ENCODE data around the gene WWOX.

Gene WWOX

GRCh38 chr16:78096386-78096785 lies 3.1 kb upstream of the WWOX start:
- TF ChIP-seq POLR2AphosphoS5 (IDR thresholded peaks at IDR 0.05; ENCODE audit: low read depth, low read length) (no peak), SIN3A (IDR thresholded peaks at IDR 0.05; ENCODE audit: borderline replicate concordance, insufficient read depth, low read length) (no peak), FOXP2 (optimal IDR thresholded peaks at IDR 0.05; ENCODE audit: borderline replicate concordance, extremely low read depth, extremely low read length, insufficient read depth) (no peak)

DNA sequence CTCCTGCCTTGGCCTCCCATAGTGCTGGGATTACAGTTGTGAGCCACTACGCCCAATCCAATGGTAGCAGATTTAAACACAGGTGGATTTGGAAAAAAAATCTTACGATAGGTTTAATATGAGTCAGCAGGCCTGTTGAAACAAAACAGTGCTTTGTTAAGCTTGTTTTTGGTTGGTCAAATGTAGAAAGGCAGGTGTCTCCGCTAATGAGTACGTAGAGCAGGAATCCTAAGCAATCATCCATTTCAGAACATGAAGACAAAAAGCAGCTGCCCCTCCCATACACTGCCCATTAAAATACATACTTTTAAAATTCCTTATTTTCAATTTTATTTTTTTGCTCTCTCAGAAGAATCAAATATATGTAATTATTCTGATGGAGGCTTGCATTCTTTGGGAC lies 1.9 kb upstream of the WWOX start:
- TF ChIP-seq FOXP2 (optimal IDR thresholded peaks at IDR 0.05; ENCODE audit: borderline replicate concordance, extremely low read depth, extremely low read length, insufficient read depth) (no peak), POLR2AphosphoS5 (IDR thresholded peaks at IDR 0.05; ENCODE audit: low read depth, low read length) (no peak), TAF1 (IDR thresholded peaks at IDR 0.05; ENCODE audit: borderline replicate concordance, insufficient read depth, low read length) (no peak), SIN3A (IDR thresholded peaks at IDR 0.05; ENCODE audit: borderline replicate concordance, insufficient read depth, low read length) (no peak)
- TF ChIP-seq, protein P1, sequence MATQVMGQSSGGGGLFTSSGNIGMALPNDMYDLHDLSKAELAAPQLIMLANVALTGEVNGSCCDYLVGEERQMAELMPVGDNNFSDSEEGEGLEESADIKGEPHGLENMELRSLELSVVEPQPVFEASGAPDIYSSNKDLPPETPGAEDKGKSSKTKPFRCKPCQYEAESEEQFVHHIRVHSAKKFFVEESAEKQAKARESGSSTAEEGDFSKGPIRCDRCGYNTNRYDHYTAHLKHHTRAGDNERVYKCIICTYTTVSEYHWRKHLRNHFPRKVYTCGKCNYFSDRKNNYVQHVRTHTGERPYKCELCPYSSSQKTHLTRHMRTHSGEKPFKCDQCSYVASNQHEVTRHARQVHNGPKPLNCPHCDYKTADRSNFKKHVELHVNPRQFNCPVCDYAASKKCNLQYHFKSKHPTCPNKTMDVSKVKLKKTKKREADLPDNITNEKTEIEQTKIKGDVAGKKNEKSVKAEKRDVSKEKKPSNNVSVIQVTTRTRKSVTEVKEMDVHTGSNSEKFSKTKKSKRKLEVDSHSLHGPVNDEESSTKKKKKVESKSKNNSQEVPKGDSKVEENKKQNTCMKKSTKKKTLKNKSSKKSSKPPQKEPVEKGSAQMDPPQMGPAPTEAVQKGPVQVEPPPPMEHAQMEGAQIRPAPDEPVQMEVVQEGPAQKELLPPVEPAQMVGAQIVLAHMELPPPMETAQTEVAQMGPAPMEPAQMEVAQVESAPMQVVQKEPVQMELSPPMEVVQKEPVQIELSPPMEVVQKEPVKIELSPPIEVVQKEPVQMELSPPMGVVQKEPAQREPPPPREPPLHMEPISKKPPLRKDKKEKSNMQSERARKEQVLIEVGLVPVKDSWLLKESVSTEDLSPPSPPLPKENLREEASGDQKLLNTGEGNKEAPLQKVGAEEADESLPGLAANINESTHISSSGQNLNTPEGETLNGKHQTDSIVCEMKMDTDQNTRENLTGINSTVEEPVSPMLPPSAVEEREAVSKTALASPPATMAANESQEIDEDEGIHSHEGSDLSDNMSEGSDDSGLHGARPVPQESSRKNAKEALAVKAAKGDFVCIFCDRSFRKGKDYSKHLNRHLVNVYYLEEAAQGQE (IDR thresholded peaks at IDR 0.05; ENCODE audit: insufficient read depth in 1 of 2, low read depth in 2 of 2, low read length in 2 of 2), result no peak

DNA sequence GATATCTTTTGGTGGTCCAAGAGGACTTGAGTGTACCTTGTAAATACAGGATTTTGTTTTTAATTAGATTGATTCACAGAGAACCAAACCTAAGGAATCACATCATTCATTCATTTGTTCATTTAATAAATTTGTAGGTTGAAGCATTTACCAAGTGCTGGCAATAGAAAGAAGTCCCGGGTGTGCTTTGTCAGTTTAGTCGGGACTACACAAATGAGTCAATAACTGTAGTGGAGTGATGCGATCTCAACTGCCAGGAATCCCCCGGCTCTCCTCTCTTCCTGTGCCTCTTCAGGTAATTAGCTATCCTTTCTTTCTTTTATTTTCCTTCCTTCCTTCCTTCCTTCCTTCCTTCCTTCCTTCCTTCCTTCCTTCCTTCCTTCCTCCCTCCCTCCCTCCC lies 1.4 kb upstream of the WWOX start:
- TF ChIP-seq POLR2AphosphoS5 (IDR thresholded peaks at IDR 0.05; ENCODE audit: low read depth, low read length) (no peak), SIN3A (IDR thresholded peaks at IDR 0.05; ENCODE audit: borderline replicate concordance, insufficient read depth, low read length) (no peak), FOXP2 (optimal IDR thresholded peaks at IDR 0.05; ENCODE audit: borderline replicate concordance, extremely low read depth, extremely low read length, insufficient read depth) (no peak), TAF1 (IDR thresholded peaks at IDR 0.05; ENCODE audit: borderline replicate concordance, insufficient read depth, low read length) (no peak)
- TF ChIP-seq, protein P1 (IDR thresholded peaks at IDR 0.05; ENCODE audit: insufficient read depth in 1 of 2, low read depth in 2 of 2, low read length in 2 of 2), result no peak

GRCh38 chr16:78098595-78099270 lies 721 bp upstream of the WWOX start:
- TF ChIP-seq FOXP2 (optimal IDR thresholded peaks at IDR 0.05; ENCODE audit: borderline replicate concordance, extremely low read depth, extremely low read length, insufficient read depth) (no peak), TAF1 (IDR thresholded peaks at IDR 0.05; ENCODE audit: borderline replicate concordance, insufficient read depth, low read length) (no peak), SIN3A (IDR thresholded peaks at IDR 0.05; ENCODE audit: borderline replicate concordance, insufficient read depth, low read length) (no peak), POLR2AphosphoS5 (IDR thresholded peaks at IDR 0.05; ENCODE audit: low read depth, low read length) (no peak)
- TF ChIP-seq, protein P1 (IDR thresholded peaks at IDR 0.05; ENCODE audit: insufficient read depth in 1 of 2, low read depth in 2 of 2, low read length in 2 of 2), result no peak

DNA sequence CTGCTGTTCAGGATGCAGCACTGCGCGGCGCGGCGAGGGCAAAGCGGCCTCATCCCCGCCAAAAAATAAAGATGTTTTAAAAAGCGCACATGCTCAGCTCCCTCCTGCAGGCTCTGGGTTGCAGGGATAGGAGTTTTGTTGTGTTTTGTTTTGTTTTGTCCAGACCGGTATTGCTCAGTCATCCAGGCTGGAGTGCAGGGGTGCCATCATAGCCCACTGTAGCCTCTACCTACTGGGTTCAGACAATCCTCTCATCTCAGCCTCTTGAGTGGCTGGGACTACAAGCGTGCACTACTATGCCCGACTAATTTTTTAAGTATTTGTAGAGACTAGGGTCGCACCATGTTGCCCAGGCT lies 636 bp downstream of the WWOX start:
- TF ChIP-seq, protein P1 (IDR thresholded peaks at IDR 0.05; ENCODE audit: insufficient read depth in 1 of 2, low read depth in 2 of 2, low read length in 2 of 2), result no peak
- TF ChIP-seq FOXP2 (optimal IDR thresholded peaks at IDR 0.05; ENCODE audit: borderline replicate concordance, extremely low read depth, extremely low read length, insufficient read depth) (no peak), TAF1 (IDR thresholded peaks at IDR 0.05; ENCODE audit: borderline replicate concordance, insufficient read depth, low read length) (no peak), SIN3A (IDR thresholded peaks at IDR 0.05; ENCODE audit: borderline replicate concordance, insufficient read depth, low read length) (no peak), POLR2AphosphoS5 (IDR thresholded peaks at IDR 0.05; ENCODE audit: low read depth, low read length) (no peak)
